SK-N-SH treated with all-trans-retinoic acid at 6 μM for 48 hours (cell line): ENCODE data around the gene LSM2.

Experiments used
- ATAC-seq: fragments of 200-7000 bp; cut with Tn5 transposase; 3 replicates; pipeline ENCODE4 v1.9.1; 2020; ENCODE audit warnings: mild to moderate bottlenecking, moderate library complexity
- ARNTL ChIP-seq: fragments of 450-650 bp; formaldehyde crosslinking; IDR thresholded peaks from 2 replicates; pipeline ENCODE4 v1.5.0; 2020; ENCODE audit warnings: low read depth, mild to moderate bottlenecking, moderate library complexity, borderline replicate concordance
- BACH2 ChIP-seq: fragments of 250-450 bp; sonication (Bioruptor Pico); IDR thresholded peaks from 2 replicates; pipeline ENCODE4 v1.9.0; 2021; ENCODE audit warnings: mild to moderate bottlenecking, borderline replicate concordance
- CREB5 ChIP-seq: fragments of 250-450 bp; sonication (Bioruptor Pico); IDR thresholded peaks from 2 replicates; pipeline ENCODE4 v1.5.1; 2020; ENCODE audit warnings: low read depth, mild to moderate bottlenecking, moderate library complexity
- CSDC2 ChIP-seq: fragments of 250-450 bp; sonication (Bioruptor Pico); IDR thresholded peaks from 2 replicates; pipeline ENCODE4 v1.5.0; 2020; ENCODE audit warnings: mild to moderate bottlenecking, moderate library complexity
- CSRNP3 ChIP-seq: fragments of 250-450 bp; sonication (Bioruptor Pico); IDR thresholded peaks from 2 replicates; pipeline ENCODE4 v1.5.1; 2021; ENCODE audit warnings: mild to moderate bottlenecking, moderate library complexity
- ESRRG ChIP-seq: fragments of 250-450 bp; sonication (Bioruptor Pico); IDR thresholded peaks from 2 replicates; pipeline ENCODE4 v1.6.1; 2021; ENCODE audit warnings: mild to moderate bottlenecking
- GLIS3 ChIP-seq: fragments of 250-450 bp; sonication (Bioruptor Pico); IDR thresholded peaks from 2 replicates; pipeline ENCODE4 v1.5.0; 2020; ENCODE audit warnings: mild to moderate bottlenecking, moderate library complexity
- ISL1 ChIP-seq: fragments of 250-450 bp; sonication (Bioruptor Pico); IDR thresholded peaks from 2 replicates; pipeline ENCODE4 v2.1.2; 2022; ENCODE audit warnings: mild to moderate bottlenecking, moderate library complexity
- OSR1 ChIP-seq: fragments of 250-450 bp; sonication (Bioruptor Pico); IDR thresholded peaks from 2 replicates; pipeline ENCODE4 v1.8.0; 2022; ENCODE audit warnings: moderate library complexity, mild to moderate bottlenecking, inconsistent platforms
- PATZ1 ChIP-seq: fragments of 250-450 bp; sonication (Bioruptor Pico); IDR thresholded peaks from 2 replicates; pipeline ENCODE4 v1.8.0; 2020; ENCODE audit warnings: mild to moderate bottlenecking, moderate library complexity, borderline replicate concordance
- POU6F1 ChIP-seq: fragments of 250-450 bp; sonication (Bioruptor Pico); IDR thresholded peaks from 2 replicates; pipeline ENCODE4 v1.8.0; 2021; ENCODE audit warnings: low read depth, mild to moderate bottlenecking, moderate library complexity, borderline replicate concordance
- PPARA ChIP-seq: fragments of 250-450 bp; sonication (Bioruptor Pico); IDR thresholded peaks from 2 replicates; pipeline ENCODE4 v1.5.0; 2020; ENCODE audit warnings: mild to moderate bottlenecking, borderline replicate concordance
- SNAI2 ChIP-seq: fragments of 250-450 bp; sonication (Bioruptor Pico); IDR thresholded peaks from 2 replicates; pipeline ENCODE4 v1.5.0; 2020; ENCODE audit warnings: mild to moderate bottlenecking, moderate library complexity
- TOX ChIP-seq: fragments of 250-450 bp; sonication (Bioruptor Pico); IDR thresholded peaks from 2 replicates; pipeline ENCODE4 v1.8.0; 2021; ENCODE audit warnings: mild to moderate bottlenecking, moderate library complexity, borderline replicate concordance
- TSHZ2 ChIP-seq: fragments of 250-450 bp; sonication (Bioruptor Pico); IDR thresholded peaks from 2 replicates; pipeline ENCODE4 v1.5.0; 2020; ENCODE audit warnings: mild to moderate bottlenecking, moderate library complexity
- ZC3H10 ChIP-seq: fragments of 250-450 bp; sonication (Bioruptor Pico); IDR thresholded peaks from 2 replicates; pipeline ENCODE4 v1.5.1; 2021; ENCODE audit warnings: mild to moderate bottlenecking, moderate library complexity
- ZFP3 ChIP-seq: fragments of 250-450 bp; sonication (Bioruptor Pico); IDR thresholded peaks from 2 replicates; pipeline ENCODE4 v1.5.0; 2020; ENCODE audit warnings: mild to moderate bottlenecking, moderate library complexity
- ZFP30 ChIP-seq: fragments of 450-650 bp; formaldehyde crosslinking; IDR thresholded peaks from 2 replicates; pipeline ENCODE4 v1.5.0; 2022; ENCODE audit warnings: mild to moderate bottlenecking, moderate library complexity
- ZNF565 ChIP-seq: fragments of 450-650 bp; formaldehyde crosslinking; conservative IDR thresholded peaks from 2 replicates; pipeline ENCODE4 v1.5.0; 2020; ENCODE audit warnings: low read depth, mild to moderate bottlenecking, moderate library complexity
- ZNF70 ChIP-seq: fragments of 450-650 bp; formaldehyde crosslinking; IDR thresholded peaks from 2 replicates; pipeline ENCODE4 v1.5.0; 2020; ENCODE audit warnings: mild to moderate bottlenecking, moderate library complexity

LSM2 gene

GRCh38 chr6:31763619-31763940 is 43.2 kb downstream of the LSM2 start:
- peak; percentile 73 for ATAC-seq

DNA sequence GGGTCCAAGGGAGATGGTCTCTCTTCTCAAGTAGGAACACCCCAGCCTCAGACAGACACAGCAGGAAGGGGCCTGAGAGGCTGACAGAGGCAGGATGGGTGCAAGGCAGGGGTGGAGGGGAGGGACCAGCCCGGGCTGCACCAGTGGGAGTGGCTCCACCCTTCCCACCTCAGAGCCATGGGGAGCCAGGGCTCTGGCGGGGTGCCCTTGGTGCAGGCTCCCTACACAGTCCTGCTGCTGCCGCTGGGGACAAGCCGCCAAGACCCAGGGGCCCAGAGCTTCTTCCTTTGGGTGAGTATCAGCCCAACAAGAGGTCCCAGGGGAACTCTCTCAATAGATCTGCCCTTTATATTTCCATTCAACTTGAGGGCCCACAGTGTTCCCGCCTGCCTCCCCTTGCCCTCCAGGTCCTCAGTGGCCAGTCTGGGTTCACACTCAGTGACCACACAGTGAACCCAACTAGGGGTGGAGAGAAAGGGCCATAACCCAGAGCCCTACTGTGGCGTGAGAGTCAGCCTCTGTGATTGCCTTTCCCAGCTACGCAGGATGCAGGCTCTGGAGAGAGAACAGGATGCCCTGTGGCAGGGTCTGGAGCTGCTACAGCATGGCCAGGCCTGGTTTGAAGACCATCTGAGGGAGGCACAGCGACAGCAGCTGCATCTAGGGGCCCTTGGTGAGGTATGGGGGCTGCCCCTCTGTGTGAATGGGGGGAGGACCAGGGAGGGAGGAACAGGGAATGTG is 43.7 kb downstream of the LSM2 start:
- peak; percentile 11; the same call in 2 of the 3 replicates for ATAC-seq
- no peak for TF ChIP-seq ESRRG (CRISPR knock-in tag)
- no peak for TF ChIP-seq ZNF70 (CRISPR knock-in tag)
- no peak for TF ChIP-seq PATZ1
- TF ChIP-seq SNAI2: no peak
- no peak for TF ChIP-seq PPARA
- no peak for TF ChIP-seq BACH2 (CRISPR knock-in tag)

More at GRCh38 chr6:31763619-31763940, 43.2 kb downstream of the LSM2 start:
- no peak for TF ChIP-seq ZC3H10
- no peak for TF ChIP-seq PPARA
- TF ChIP-seq ESRRG (CRISPR knock-in tag): no peak
- no peak for TF ChIP-seq ZNF565 (CRISPR knock-in tag)
- no peak for TF ChIP-seq CREB5
- TF ChIP-seq TOX (CRISPR knock-in tag): no peak
- TF ChIP-seq GLIS3 (CRISPR knock-in tag): no peak
- TF ChIP-seq SNAI2: no peak
- no peak for TF ChIP-seq ARNTL (CRISPR knock-in tag)
- TF ChIP-seq POU6F1: no peak
- no peak for TF ChIP-seq ISL1 (CRISPR knock-in tag)
- no peak for TF ChIP-seq ZFP30 (CRISPR knock-in tag)

DNA sequence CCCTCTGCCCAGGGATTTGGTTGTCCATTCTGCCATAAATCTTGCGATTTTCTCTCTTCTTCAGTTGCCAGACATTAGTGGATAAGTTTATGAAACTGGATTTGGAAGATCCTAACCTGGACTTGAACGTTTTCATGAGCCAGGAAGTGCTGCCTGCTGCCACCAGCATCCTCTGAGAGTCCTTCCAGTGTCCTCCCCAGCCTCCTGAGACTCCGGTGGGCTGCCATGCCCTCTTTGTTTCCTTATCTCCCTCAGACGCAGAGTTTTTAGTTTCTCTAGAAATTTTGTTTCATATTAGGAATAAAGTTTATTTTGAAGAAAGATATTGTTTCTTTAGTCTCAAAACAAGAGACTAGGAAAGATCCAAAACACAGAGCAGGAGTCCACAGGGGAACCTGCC is 44.4 kb downstream of the LSM2 start, which contains the start of gene SAPCD1:
Gene SAPCD1, plus strand, starts transcription at position 301 of the 400 bp plus-strand sequence. CDS start 399 bp downstream, outside the sequence.
- no peak for TF ChIP-seq ESRRG (CRISPR knock-in tag)
- TF ChIP-seq BACH2 (CRISPR knock-in tag): no peak
- TF ChIP-seq ARNTL (CRISPR knock-in tag): no peak
- no peak for TF ChIP-seq ZNF565 (CRISPR knock-in tag)
- TF ChIP-seq OSR1 (CRISPR knock-in tag): no peak
- no peak for TF ChIP-seq ISL1 (CRISPR knock-in tag)
- ATAC-seq: no peak

GRCh38 chr6:31761343-31761742 is 45.4 kb downstream of the LSM2 start:
- no peak for ATAC-seq
- TF ChIP-seq ZNF565 (CRISPR knock-in tag): no peak
- no peak for TF ChIP-seq ZNF70 (CRISPR knock-in tag)
- no peak for TF ChIP-seq CSDC2 (CRISPR knock-in tag)
- TF ChIP-seq CREB5: no peak
- TF ChIP-seq OSR1 (CRISPR knock-in tag): no peak
- no peak for TF ChIP-seq ESRRG (CRISPR knock-in tag)
- no peak for TF ChIP-seq ISL1 (CRISPR knock-in tag)
- no peak for TF ChIP-seq ZC3H10
- TF ChIP-seq ZFP30 (CRISPR knock-in tag): no peak
- no peak for TF ChIP-seq PPARA
- no peak for TF ChIP-seq CSRNP3 (CRISPR knock-in tag)
- TF ChIP-seq TOX (CRISPR knock-in tag): no peak
- no peak for TF ChIP-seq BACH2 (CRISPR knock-in tag)
- no peak for TF ChIP-seq ARNTL (CRISPR knock-in tag)
- no peak for TF ChIP-seq POU6F1
- TF ChIP-seq GLIS3 (CRISPR knock-in tag): no peak
- TF ChIP-seq ZFP3 (CRISPR knock-in tag): no peak
- no peak for TF ChIP-seq TSHZ2 (CRISPR knock-in tag)
